IMR-90 (cell line): ENCODE results near the gene ATIC. TPM values are rescaled to one million over a fixed set of nuclear protein-coding genes. Genes with fewer than 3 reads are reported as not detected.

ENCODE experiments used
- ATAC-seq: fragments of 200-7000 bp; cut with Tn5 transposase; 2 replicates; pipeline ENCODE4 v1.9.1; 2020; ENCODE audit warnings: low read depth, mild to moderate bottlenecking, moderate library complexity
- BruUV-seq: library from RNA; stranded (reverse); fragments of 400-500 nt; replicated peaks from 2 replicates; lab custom pipeline; 2021; lab: Mats Ljungman, UMichigan
- CTCF ChIA-PET: fragments of 300-600 bp; formaldehyde crosslinking; extraction: SDS; loops from one replicate; lab custom pipeline; 2021; ENCODE audit warnings: antibody characterized with exemption; lab: Yijun Ruan, JAX
- POLR2A ChIA-PET: fragments of 300-600 bp; sonication (Branson Sonifier 250); formaldehyde crosslinking; loops from one replicate; lab custom pipeline; 2022; ENCODE audit warnings: antibody characterized with exemption; ENCODE audit not compliant: unreplicated experiment; lab: Charles Lee
- DNase-seq: peaks from one replicate; pipeline ENCODE4 v3.0.0; 2013
- H2AFZ ChIP-seq: replicated peaks from 2 replicates; pipeline ENCODE3; 2013; ENCODE audit warnings: low read length, mild to moderate bottlenecking; ENCODE audit not compliant: poor library complexity
- H2AK5ac ChIP-seq: 2 replicates; pipeline ENCODE4 v1.6.1; 2013; ENCODE audit warnings: low read depth, low read length, inconsistent platforms
- H2AK9ac ChIP-seq: replicated peaks from 2 replicates; pipeline ENCODE3; 2013; ENCODE audit warnings: mild to moderate bottlenecking, low read depth, low read length, moderate library complexity; ENCODE audit not compliant: poor library complexity
- H2BK120ac ChIP-seq: 2 replicates; pipeline ENCODE4 v1.6.1; 2013; ENCODE audit warnings: low read depth, low read length, inconsistent platforms
- H2BK15ac ChIP-seq: 3 replicates; pipeline ENCODE4 v1.6.1; 2013; ENCODE audit warnings: low read depth, low read length, inconsistent platforms
- H2BK20ac ChIP-seq: 2 replicates; pipeline ENCODE4 v1.6.1; 2013; ENCODE audit warnings: low read depth, mild to moderate bottlenecking, inconsistent platforms, low read length, moderate library complexity
- H2BK5ac ChIP-seq: 2 replicates; pipeline ENCODE4 v1.6.1; 2013; ENCODE audit warnings: mild to moderate bottlenecking, low read depth, low read length, inconsistent platforms; ENCODE audit not compliant: poor library complexity, severe bottlenecking
- H3K14ac ChIP-seq: replicated peaks from 2 replicates; pipeline ENCODE4 v1.6.1; 2013; ENCODE audit warnings: low read depth, low read length, inconsistent platforms
- H3K18ac ChIP-seq: 2 replicates; pipeline ENCODE4 v1.6.1; 2013; ENCODE audit warnings: low read depth, low read length, control low read depth
- H3K23ac ChIP-seq: 2 replicates; pipeline ENCODE4 v1.6.1; 2013; ENCODE audit warnings: low read depth, low read length, inconsistent platforms
- H3K27ac ChIP-seq: 2 replicates; pipeline ENCODE4 v1.5.1; 2013; ENCODE audit warnings: mild to moderate bottlenecking, control low read depth, low read length; ENCODE audit not compliant: insufficient read depth
- H3K27me3 ChIP-seq: 2 replicates; pipeline ENCODE4 v1.6.1; 2013; ENCODE audit warnings: low read length; ENCODE audit not compliant: control insufficient read depth, insufficient read depth
- H3K36me3 ChIP-seq: 2 replicates; pipeline ENCODE4 v1.6.1; 2013; ENCODE audit warnings: low read length, mixed read lengths; ENCODE audit not compliant: control insufficient read depth, insufficient read depth
- H3K4ac ChIP-seq: 2 replicates; pipeline ENCODE4 v1.6.1; 2013; ENCODE audit warnings: low read depth, low read length, inconsistent platforms
- H3K4me1 ChIP-seq: 2 replicates; pipeline ENCODE4 v1.6.1; 2013; ENCODE audit warnings: low read length, mixed read lengths; ENCODE audit not compliant: control insufficient read depth, insufficient read depth
- H3K4me2 ChIP-seq: 2 replicates; pipeline ENCODE4 v1.6.1; 2013; ENCODE audit warnings: low read depth, mild to moderate bottlenecking, control low read depth, low read length, moderate library complexity
- H3K4me3 ChIP-seq: 2 replicates; pipeline ENCODE4 v1.5.1; 2013; ENCODE audit warnings: low read depth, mild to moderate bottlenecking, control low read depth, low read length, moderate library complexity; ENCODE audit not compliant: insufficient read depth
- H3K56ac ChIP-seq: 2 replicates; pipeline ENCODE4 v1.6.1; 2013; ENCODE audit warnings: low read length, inconsistent platforms; ENCODE audit not compliant: insufficient read depth; ENCODE audit errors: extremely low read depth
- H3K79me1 ChIP-seq, 2 experiments: 2 replicates each; pipeline ENCODE4 v1.6.1; 2013; ENCODE audit warnings: low read length in 2 of 2, inconsistent platforms in 1 of 2, low read depth in 1 of 2
- H3K9ac ChIP-seq: 2 replicates; pipeline ENCODE4 v1.6.1; 2013; ENCODE audit warnings: low read depth, low read length, control low read depth
- H3K9me1 ChIP-seq: 2 replicates; pipeline ENCODE4 v1.6.1; 2013; ENCODE audit warnings: low read length, inconsistent platforms; ENCODE audit not compliant: insufficient read depth
- H3K9me3 ChIP-seq: 2 replicates; pipeline ENCODE4 v1.6.1; 2013; ENCODE audit warnings: low read length; ENCODE audit not compliant: control insufficient read depth, insufficient read depth
- H4K20me1 ChIP-seq: 2 replicates; pipeline ENCODE4 v1.6.1; 2013; ENCODE audit warnings: low read length, inconsistent platforms; ENCODE audit not compliant: insufficient read depth
- H4K5ac ChIP-seq: 2 replicates; pipeline ENCODE4 v1.6.1; 2013; ENCODE audit warnings: mild to moderate bottlenecking, low read depth, low read length, control low read depth
- H4K8ac ChIP-seq, 2 experiments: 2 replicates each; pipeline ENCODE4 v1.6.1; 2013; ENCODE audit warnings: low read depth in 2 of 2, low read length in 2 of 2, control low read depth in 1 of 2, inconsistent platforms in 1 of 2
- H4K91ac ChIP-seq: 2 replicates; pipeline ENCODE4 v1.6.1; 2013; ENCODE audit warnings: low read depth, low read length, inconsistent platforms; ENCODE audit not compliant: insufficient read depth
- BHLHE40 ChIP-seq: fragments of 150-350 bp; IDR thresholded peaks from 2 replicates; pipeline ENCODE4 v1.6.1; 2016; ENCODE audit warnings: mild to moderate bottlenecking, low read depth, low read length
- CEBPB ChIP-seq: IDR thresholded peaks from 2 replicates; pipeline ENCODE4 v1.6.1; 2012; ENCODE audit warnings: low read depth, low read length, improper control_type of control experiment
- CHD1 ChIP-seq: IDR thresholded peaks from 2 replicates; pipeline ENCODE4 v1.6.1; 2012; ENCODE audit warnings: low read depth, low read length, improper control_type of control experiment
- CTCF ChIP-seq: conservative IDR thresholded peaks from 2 replicates; pipeline ENCODE4 v1.5.1; 2012; ENCODE audit warnings: mild to moderate bottlenecking, low read depth, low read length, improper control_type of control experiment
- ELK1 ChIP-seq: fragments of 150-350 bp; IDR thresholded peaks from 2 replicates; pipeline ENCODE4 v1.6.1; 2016; ENCODE audit warnings: low read depth, mild to moderate bottlenecking, low read length, moderate library complexity, borderline replicate concordance
- FOS ChIP-seq: fragments of 150-350 bp; IDR thresholded peaks from 2 replicates; pipeline ENCODE4 v1.6.1; 2016; ENCODE audit warnings: low read depth, low read length
- MAFK ChIP-seq: IDR thresholded peaks from 2 replicates; pipeline ENCODE4 v1.6.1; 2012; ENCODE audit warnings: low read depth, low read length, improper control_type of control experiment
- MAZ ChIP-seq: IDR thresholded peaks from 2 replicates; pipeline ENCODE4 v1.6.1; 2012; ENCODE audit warnings: low read depth, mild to moderate bottlenecking, low read length, improper control_type of control experiment, moderate library complexity, borderline replicate concordance
- MXI1 ChIP-seq: IDR thresholded peaks from 2 replicates; pipeline ENCODE4 v1.6.1; 2012; ENCODE audit warnings: low read depth, mild to moderate bottlenecking, low read length, moderate library complexity, borderline replicate concordance
- NFE2L2 ChIP-seq: fragments of 150-350 bp; IDR thresholded peaks from 2 replicates; pipeline ENCODE4 v1.6.1; 2016; ENCODE audit warnings: low read depth, mild to moderate bottlenecking, low read length
- POLR2A ChIP-seq: IDR thresholded peaks from 2 replicates; pipeline ENCODE4 v1.6.1; 2012; ENCODE audit warnings: mild to moderate bottlenecking, low read depth, low read length
- RAD21 ChIP-seq: IDR thresholded peaks from 2 replicates; pipeline ENCODE4 v1.6.1; 2012; ENCODE audit warnings: low read length, improper control_type of control experiment
- RCOR1 ChIP-seq: IDR thresholded peaks from 2 replicates; pipeline ENCODE4 v1.6.1; 2012; ENCODE audit warnings: mild to moderate bottlenecking, low read length, improper control_type of control experiment; ENCODE audit not compliant: insufficient replicate concordance
- RFX5 ChIP-seq: IDR thresholded peaks from 2 replicates; pipeline ENCODE4 v1.8.0; 2012; ENCODE audit warnings: low read depth, mild to moderate bottlenecking, low read length, moderate library complexity
- SMC3 ChIP-seq: fragments of 150-350 bp; IDR thresholded peaks from 2 replicates; pipeline ENCODE4 v1.6.1; 2016; ENCODE audit warnings: low read depth, mild to moderate bottlenecking, antibody characterized with exemption, low read length, moderate library complexity
- USF2 ChIP-seq: fragments of 150-350 bp; IDR thresholded peaks from 2 replicates; pipeline ENCODE4 v1.6.1; 2017; ENCODE audit warnings: mild to moderate bottlenecking, antibody characterized with exemption, low read length, low read depth
- WGBS, 2 experiments: methylation state at CpG; one replicate each; pipeline versions ENCODE4 v1.1.5 to v1.1.7; 2013; ENCODE audit warnings: missing lambda C conversion rate in 2 of 2; ENCODE audit not compliant: insufficient read length in 1 of 2; ENCODE audit errors: extremely low coverage in 2 of 2; 5-methylcytosine and 5-hydroxymethylcytosine counted together
- dilution Hi-C: fragments of 300-500 bp; cut with HindIII; formaldehyde crosslinking; loops from one replicate; pipeline ENCODE4 v1.14.3; 2018; ENCODE audit warnings: low sequenced_read_pairs; ENCODE audit not compliant: unreplicated experiment
- in situ Hi-C: fragments of 300-500 bp; cut with MboI; formaldehyde crosslinking; loops from 3 replicates; pipeline ENCODE4 v1.14.3; 2019; ENCODE audit warnings: low sequenced_read_pairs, inconsistent platforms, mixed read lengths
- intact Hi-C: fragments of 100-400 bp; cut with micrococcal nuclease; formaldehyde crosslinking; loops from 2 replicates; pipeline ENCODE4 v1.10.0; 2022
- polyA plus RNA-seq, 3 experiments: library from polyadenylated mRNA; depleted of rRNA; stranded (reverse); fragments of >200 nt; gene quantifications; 2 replicates each; pipeline ENCODE4 v1.2.3, GENCODE V29; 2012; ENCODE audit warnings: low replicate concordance in 1 of 3
- total RNA-seq: library from RNA; depleted of rRNA; stranded (reverse); fragments of >200 nt; gene quantifications from 2 replicates; pipeline ENCODE4 v1.2.3, GENCODE V29; 2012

The ATIC gene
- total and polyA plus RNA-seq, 2 of the 4 experiments (the other 2 are of a cell fraction), result 30.5 to 101 TPM

- H3K27ac ChIP-seq, result no peak overlapping the region
- H3K4me2 ChIP-seq, result no peak overlapping the region
- peaks cover 7% of the 10 kb centered on the region for H3K4me1 ChIP-seq
- no peak overlapping the region for H2BK20ac ChIP-seq
- H3K4me3 ChIP-seq, result no peak overlapping the region
- no peaks in the 10 kb centered on the region for H3K27me3 ChIP-seq
- TF ChIP-seq RFX5 (no peak), NFE2L2 (no peak), MXI1 (no peak), BHLHE40 (no peak), MAFK (no peak), ELK1 (no peak), CEBPB (no peak), SMC3 (no peak), USF2 (no peak), CHD1 (no peak), CTCF (no peak), RAD21 (no peak), RCOR1 (no peak), POLR2A (no peak), MAZ (no peak), FOS (no peak)
- no peaks in the 10 kb centered on the region for H3K9me3 ChIP-seq
- H4K91ac ChIP-seq, result no peak overlapping the region
- intact Hi-C loops (no loop called here), in situ Hi-C loops (no loop called here), dilution Hi-C loops (no loop called here)
- no peak overlapping the region for H3K4ac ChIP-seq
- no peak overlapping the region for H3K9ac ChIP-seq
- peaks cover 23 to 39% of the 10 kb centered on the region in 2 experiments for H3K79me1 ChIP-seq
- no peak overlapping the region for H2AK5ac ChIP-seq
- H3K9me1 ChIP-seq, result peaks cover 12% of the 10 kb centered on the region
- no peak overlapping the region for H2BK120ac ChIP-seq
- H3K18ac ChIP-seq, result no peak overlapping the region
- no peak overlapping the region for H2AFZ ChIP-seq
- no peak overlapping the region for H3K56ac ChIP-seq
- ChIA-PET POLR2A (no interaction called here), CTCF (no interaction called here)
- 90% methylated on average over 2 of the region's 9 CpGs; no CpG with 5 or more reads in 1 of the 2 experiments for WGBS, 2 experiments
- DNase-seq (no peak), ATAC-seq (no peak)
- peaks cover 72% of the 10 kb centered on the region for H3K36me3 ChIP-seq
- no TSS peak for BruUV-seq
- H4K20me1 ChIP-seq, result peaks cover 33% of the 10 kb centered on the region
- no peak overlapping the region for H3K14ac ChIP-seq
- H4K8ac ChIP-seq, result no peak overlapping the region
- no peak overlapping the region for H2AK9ac ChIP-seq
- H2BK5ac ChIP-seq, result no peak overlapping the region
- no peak overlapping the region for H4K5ac ChIP-seq
- no peak overlapping the region for H2BK15ac ChIP-seq
- H3K23ac ChIP-seq, result no peak overlapping the region
These were observed 61.2 kb downstream of the ATIC start for GRCh38 chr2:215372968-215373649.
